Parathyroid adenoma (tissue), 2 donors: ENCODE results near the gene MUC4.

Experiments
- H2AFZ ChIP-seq: fragments of 300-600 bp; sonication (generic); one replicate; pipeline ENCODE4 v1.7.0; 2017; ENCODE audit warnings: antibody characterized with exemption, mild to moderate bottlenecking
- H3K27ac ChIP-seq: fragments of 300-600 bp; sonication (generic); one replicate; pipeline ENCODE4 v1.7.0; 2017
- H3K27me3 ChIP-seq: fragments of 300-600 bp; sonication (generic); one replicate; pipeline ENCODE4 v1.7.0; 2017; ENCODE audit warnings: low read length; ENCODE audit not compliant: control insufficient read depth, insufficient read depth
- H3K36me3 ChIP-seq: fragments of 300-600 bp; sonication (generic); one replicate; pipeline ENCODE4 v1.7.0; 2017; ENCODE audit warnings: low read length; ENCODE audit not compliant: control insufficient read depth, insufficient read depth
- H3K4me1 ChIP-seq: fragments of 300-600 bp; sonication (generic); one replicate; pipeline ENCODE4 v1.7.0; 2017; ENCODE audit warnings: control low read depth
- H3K4me2 ChIP-seq: fragments of 300-600 bp; sonication (generic); one replicate; pipeline ENCODE4 v1.7.0; 2017; ENCODE audit warnings: low read length
- H3K4me3 ChIP-seq: fragments of 300-600 bp; sonication (generic); one replicate; pipeline ENCODE4 v1.7.0; 2017; ENCODE audit warnings: low read depth, low read length
- H3K79me2 ChIP-seq: fragments of 300-600 bp; sonication (generic); one replicate; pipeline ENCODE4 v1.7.0; 2017; ENCODE audit warnings: control low read depth
- H3K9ac ChIP-seq: fragments of 300-600 bp; sonication (generic); one replicate; pipeline ENCODE4 v1.7.0; 2017; ENCODE audit warnings: mild to moderate bottlenecking
- H3K9me3 ChIP-seq: fragments of 300-600 bp; sonication (generic); one replicate; pipeline ENCODE4 v1.7.0; 2017; ENCODE audit warnings: low read length; ENCODE audit not compliant: control insufficient read depth
- CTCF ChIP-seq: fragments of 300-600 bp; sonication (generic); IDR thresholded peaks from one replicate; pipeline ENCODE4 v1.7.0; 2017; ENCODE audit warnings: antibody characterized with exemption, mild to moderate bottlenecking
- donor health status: primary hyperparathyroidism.

MUC4 gene

GRCh38 chr3:195697582-195698324 lies 114.0 kb downstream of the MUC4 start:
- Histone ChIP-seq H2AFZ (no peak overlapping the region), H3K9me3 (no peaks in the 10 kb centered on the region), H3K9ac (no peak overlapping the region), H3K4me1 (no peaks in the 10 kb centered on the region), H3K27ac (no peak overlapping the region), H3K27me3 (no peaks in the 10 kb centered on the region), H3K36me3 (no peaks in the 10 kb centered on the region), H3K79me2 (no peaks in the 10 kb centered on the region), H3K4me3 (no peak overlapping the region), H3K4me2 (no peak overlapping the region)
- no peak for TF ChIP-seq CTCF
